GM03348 (cell line): Measurements from ENCODE around the gene STK39.

Experiments
- DNase-seq: peaks from one replicate; pipeline ENCODE4 v3.0.0; 2012; ENCODE audit warnings: low spot score

STK39 gene

DNA sequence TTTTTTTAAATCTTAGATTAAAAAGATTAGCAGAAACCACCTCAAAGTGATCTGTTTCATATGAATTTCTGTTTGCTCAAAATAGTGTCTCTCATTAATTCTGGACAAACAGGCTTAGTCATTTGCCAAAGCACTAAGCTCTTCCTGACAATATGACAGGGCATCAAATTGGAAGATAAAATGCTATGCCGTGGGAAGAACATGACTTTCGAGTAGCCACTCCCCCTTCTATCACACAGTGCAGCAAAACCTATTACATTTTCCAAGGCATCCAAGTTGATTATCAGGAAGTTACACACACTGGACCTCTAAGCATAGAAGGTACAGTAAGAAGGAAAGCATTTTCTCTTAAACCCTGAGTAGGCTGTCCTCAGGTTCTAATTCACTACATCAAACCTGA lies 89.5 kb downstream of the STK39 start:
- no peak for DNase-seq

DNA sequence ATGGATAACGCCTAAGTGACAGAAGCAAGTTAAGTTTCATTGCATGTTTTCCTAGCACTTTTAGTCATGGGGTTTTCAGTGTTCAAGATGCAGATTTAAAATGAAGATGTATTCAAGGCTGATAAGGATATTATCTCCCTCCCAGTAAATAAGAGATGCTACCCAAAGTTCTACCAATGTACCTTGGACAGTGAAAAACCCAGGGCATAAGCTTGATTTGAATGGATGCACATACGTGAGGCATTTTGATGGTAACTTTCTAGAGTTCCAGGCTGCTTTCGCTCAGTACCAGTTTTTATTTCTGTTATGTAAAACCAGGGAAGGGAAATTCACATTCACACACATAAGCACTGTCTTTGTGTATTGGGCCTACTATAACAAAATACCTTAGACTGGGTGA lies 90.3 kb downstream of the STK39 start:
- DNase-seq, result no peak

DNA sequence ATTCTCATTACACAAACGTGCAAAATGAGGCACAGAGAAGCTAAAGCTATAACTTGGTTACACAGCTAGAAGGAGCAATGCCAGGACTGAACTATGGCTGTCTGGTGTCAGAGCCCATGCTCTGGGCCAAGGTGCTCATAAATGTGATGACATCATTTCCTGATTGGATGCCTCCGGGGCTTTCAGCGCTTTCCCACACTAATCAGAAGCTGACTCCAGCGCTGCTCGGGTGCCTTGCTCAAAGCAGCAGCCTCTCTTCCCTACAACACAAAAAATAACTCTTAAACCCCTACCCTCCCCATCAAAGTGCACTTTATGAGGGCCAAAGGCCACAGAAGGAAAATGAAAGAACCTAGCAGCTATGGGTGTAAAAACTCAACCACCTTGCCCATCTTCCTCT lies 90.7 kb downstream of the STK39 start:
- peak; percentile 35 for DNase-seq

DNA sequence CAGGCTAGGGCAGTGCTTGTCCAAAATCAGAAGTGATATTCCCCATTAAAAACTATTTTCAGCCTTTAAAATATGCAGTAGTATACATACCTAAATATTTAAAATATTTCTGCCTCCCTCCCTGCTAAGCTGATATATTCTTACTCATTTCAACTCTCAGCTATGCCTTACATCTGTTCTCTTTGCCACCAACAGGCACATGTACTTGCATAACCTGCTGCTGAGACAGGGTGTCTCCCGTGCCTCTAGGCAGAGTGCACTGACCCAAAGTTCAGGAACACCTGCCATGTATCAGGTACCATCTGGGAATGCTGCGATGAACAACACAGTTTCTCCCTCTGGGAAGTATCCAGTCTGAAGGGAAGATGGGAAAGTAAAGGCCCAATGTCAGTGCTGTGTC lies 91.7 kb downstream of the STK39 start:
- no peak for DNase-seq

DNA sequence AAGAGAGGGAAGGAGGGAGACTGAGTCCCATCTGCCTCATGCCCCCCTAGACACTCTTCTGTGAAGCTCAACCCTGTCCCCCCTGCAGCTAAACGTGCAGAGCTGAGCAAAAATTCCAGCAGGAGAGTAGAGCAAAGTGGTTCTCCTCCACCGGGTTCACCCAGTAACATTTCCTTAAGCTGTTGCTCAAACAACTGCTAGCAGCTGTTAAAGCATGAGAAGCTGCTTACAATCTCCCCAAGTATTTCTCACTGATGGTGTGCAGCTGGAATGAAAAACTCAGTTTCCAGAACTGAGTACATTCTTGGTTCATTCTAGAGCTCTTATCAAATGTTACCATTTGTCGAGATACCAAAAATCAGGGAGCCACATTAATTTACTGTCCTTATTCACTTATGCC lies 92.3 kb downstream of the STK39 start:
- no peak for DNase-seq

DNA sequence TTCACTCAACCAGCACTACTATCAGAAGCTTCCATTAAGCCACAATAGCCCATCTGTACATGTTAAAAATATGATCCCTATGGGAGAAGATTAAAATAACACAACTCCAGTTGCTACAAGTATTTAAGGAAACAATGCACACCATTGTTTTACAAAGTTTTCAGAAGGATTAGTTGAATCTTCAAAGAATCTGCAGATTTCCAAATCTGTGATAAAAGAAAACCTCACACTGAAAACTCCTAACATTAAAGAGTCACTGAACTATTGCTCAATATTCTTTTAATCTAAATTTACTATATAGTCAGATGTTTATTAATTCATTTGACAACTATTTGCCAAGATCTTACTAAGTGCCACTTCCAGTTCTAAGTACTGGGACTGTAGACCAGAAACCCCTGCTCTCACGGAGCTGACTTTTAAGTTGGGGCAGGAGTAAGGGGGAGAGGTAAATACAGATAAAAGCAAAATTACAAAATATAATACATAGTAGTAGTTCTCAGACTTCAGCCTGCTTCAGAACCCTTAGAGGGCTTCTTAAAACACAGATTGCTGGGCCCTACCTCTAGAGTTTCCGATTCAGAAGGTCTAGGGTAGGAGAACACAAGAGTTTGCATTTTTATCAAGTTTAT lies 94.4 kb downstream of the STK39 start:
- DNase-seq, result no peak

DNA sequence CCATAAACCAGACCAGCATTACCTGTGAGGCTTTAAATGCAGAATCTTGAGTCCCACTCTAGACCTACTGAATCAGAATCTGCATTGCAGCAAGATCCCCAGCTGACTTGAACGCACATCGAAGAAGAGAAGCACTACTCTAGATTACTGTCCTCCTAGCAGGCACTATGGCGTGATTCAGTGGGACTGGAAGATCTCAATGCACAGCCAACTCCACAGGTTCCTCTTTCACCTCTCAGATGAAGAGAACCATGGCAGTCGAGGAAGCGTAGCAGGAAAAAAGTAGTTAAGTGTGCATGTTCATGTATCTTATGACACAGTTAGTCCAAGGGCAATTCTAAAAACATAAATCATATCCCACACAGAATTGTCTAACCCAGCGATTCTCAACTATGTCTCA lies 97.4 kb downstream of the STK39 start:
- no peak for DNase-seq

DNA sequence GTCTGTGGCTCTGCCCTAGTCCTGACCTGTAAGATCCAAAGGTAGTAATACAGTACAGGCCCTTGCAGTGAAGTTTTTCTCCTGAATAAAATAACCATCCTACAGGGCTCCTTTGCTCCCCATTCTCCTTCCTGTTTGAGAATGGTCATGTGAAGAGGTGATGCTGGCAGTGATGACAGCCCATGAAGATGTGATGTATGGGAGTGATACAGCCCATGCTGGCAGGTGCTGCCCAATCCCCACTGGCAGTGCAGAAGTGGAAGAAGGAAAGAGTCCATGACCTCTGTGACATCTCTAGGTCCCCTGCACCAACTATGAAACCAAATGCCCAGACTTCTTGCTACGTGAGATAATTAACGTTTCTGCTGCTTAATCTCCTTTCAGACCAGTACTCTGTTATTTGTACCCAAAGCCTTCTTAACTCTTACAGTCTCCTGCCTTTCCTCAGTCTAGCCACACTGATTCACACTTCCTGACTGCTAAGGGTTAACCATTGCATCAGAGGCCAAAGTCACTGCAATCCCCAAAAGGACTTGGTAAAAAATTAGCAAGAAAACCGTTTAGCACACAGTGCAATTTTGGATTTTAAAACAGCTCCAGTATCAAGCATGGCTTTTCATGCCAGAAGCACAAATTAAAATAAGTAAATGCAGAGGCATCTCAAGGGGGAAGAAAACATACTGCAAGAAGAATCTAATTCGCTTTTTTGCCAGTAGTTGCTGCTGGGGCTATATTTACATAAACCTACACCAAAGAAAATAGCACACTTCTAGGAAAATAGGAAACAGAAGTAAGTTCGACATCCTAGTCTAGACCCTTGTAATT lies 98.0 kb downstream of the STK39 start:
- no peak for DNase-seq

DNA sequence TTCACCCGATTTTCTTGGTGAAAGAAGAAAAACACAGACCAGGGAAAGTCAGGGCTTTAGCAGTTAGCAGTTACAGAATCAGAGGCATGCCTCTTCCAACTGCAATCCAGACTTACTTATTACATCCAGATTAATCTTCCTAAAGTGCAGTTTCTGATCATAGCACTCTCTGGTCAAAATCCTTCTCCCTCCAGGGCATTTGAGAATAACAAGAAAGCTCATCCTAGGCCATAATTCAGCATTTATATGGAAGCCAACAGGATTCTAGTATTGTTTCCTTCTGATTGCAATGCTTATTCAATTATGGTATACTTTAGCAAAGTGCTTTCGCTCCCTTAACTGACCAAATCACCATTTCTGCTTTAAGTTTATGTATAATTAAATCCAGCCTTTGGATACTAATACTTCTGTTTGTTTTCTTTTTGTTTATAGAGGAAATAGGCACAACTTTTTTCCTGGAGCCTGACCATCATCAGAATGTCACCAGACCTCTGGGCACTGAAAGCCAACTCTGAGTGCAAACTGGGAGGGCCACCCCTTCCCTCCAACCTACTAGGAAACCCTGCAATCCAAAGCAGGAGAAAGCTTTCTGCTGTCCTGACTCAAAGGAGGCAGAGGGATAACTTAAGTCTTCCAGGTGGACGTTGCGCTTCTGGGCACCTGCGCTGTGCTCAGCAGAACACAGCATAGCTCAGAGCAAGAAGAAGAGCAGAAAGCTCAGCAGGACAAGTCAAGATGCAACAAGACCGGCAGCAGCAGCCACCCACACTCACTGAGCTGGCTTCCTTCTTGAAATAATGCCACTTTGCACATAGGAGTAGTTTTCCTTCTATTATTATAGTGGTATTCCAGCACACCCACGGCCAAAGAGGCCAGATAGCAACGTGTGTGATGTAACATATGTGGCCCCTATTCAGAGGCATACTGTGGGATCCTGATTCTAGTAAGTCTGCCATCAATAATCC lies 99.3 kb downstream of the STK39 start:
- no peak for DNase-seq

DNA sequence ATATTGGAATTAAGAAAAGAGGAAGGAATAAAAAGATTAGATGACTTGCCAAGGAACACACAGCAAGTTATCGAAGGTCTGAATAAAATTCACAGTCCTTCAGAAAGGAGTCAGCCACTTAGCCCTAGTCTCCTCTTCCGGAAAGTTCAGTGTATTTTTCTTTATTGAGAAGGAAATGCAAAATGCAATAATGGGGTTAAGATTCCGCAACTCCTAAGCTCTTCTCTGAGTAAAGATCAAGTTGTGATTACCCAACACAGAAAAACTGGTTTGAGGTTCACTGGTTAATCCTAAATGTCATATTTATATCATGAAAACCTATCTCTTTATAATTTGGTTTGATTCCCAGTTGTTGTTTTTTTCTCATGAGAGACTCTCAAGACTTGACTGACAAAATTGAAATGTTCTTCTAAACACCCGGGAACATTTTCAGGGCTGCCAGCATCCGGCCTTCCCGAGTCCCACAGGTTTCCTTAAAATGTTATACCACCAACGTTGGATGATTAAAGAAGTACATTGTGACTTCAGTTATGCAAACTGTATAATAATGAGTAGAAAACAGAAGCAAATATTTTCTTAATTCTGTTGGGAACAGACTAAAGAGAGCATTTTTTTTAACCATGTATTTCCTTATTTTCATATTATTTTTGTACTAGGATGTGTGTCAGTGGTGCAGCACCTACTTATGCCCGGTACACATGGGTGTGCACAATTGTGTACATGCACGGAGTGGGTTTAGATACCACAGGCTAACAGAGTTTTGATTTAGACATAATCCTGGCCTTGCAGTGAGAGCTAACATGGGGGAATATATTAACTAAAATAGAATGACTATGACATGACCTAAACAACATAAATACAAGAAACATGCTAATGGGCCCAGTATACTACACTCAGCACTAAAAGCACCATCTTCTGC lies 100.2 kb downstream of the STK39 start:
- DNase-seq, result no peak

DNA sequence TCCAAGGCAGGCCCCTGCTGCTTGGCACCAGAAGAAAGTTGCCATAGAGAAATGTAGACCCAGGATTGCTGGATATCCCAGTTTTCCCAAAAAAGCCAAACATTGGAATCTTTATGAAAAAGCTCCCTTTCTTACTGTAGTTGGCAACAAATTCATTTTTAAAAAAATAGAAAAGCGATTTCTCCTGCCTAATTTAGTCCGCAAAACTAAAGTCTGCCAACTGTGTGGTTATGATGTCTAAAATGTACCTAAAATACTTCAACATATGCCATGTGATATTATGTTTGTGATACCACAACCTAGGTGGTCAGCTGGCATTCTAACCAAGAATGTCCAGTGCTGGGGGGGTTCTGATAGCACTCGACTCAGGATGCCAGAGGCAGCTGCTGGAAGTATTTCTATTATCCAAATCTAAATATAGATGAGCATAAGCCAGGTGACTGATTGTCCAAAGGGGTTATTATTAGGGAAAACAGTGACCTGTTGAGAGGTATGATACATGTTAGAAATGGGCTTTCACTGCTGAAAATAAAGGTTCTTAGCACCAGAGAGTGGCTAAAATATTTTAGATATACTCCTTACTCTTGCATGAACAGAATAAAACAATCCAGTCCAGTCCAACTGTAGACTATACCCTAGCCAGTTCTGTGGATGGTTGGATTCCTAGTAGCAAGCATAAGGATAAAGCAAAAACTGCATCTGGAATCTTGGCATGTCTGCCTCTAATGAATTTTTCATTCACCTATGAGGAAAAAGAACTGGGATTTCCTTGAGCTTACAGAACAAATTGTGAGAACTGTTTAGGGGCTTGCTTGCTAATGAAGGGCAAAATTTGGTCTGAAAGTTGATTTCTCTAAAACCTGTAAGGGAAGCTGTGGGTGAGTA lies 101.7 kb downstream of the STK39 start:
- DNase-seq, result no peak

DNA sequence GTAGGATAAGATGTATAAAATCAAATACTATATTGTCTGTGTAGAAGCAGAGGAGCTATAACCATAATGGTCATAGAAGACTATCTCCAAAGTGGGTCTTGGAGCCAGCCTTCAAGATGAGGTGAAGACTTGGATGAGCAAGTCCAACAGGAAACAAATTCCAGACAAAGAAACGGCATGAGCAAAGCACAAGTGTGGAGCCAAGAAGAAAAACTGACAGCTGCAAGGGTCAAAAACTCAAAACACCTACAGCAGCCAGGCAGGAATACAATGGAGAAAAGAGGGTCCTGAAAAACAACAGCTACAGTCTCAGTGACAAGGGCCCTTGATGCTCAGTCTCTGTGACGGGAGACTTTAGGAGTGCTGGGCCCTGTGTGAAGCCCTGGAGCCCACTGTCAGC lies 102.4 kb downstream of the STK39 start:
- no peak for DNase-seq

DNA sequence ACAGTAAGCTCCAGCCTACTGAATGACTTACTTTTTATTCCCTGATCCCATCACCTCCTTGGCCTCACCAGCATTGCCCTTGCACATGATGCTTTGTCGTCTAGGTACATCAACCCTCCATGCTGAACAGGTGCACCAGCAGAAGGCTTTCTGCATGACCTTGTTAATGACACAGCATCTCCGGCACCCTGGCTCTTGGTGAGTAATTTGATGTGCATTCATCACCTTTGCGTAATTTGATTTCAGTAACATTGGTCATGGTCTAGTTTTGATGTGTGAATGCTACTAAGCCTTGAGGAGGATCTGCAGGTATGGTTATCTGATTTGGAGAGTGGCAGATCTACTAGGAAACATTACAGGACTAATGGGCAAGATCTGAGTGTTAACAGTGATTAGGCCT lies 103.6 kb downstream of the STK39 start:
- no peak for DNase-seq

DNA sequence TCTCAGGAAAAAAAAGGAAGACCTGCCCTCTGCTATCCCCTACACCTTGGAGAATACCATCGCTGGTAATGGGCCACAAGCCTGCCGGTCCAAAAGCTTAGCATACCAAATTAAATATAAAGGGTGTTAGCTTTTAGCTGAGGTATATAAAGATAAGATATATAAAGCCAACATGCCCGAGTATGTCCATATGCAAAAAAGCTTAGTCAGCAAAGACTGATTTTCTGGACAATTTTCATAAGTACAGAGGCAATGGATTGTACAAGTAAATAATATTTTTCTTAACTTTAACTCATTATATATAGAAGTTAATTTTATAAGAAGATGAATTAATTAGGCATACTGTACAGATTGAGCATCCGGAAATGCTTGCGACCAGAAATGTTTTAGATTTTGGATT lies 106.5 kb downstream of the STK39 start:
- no peak for DNase-seq

DNA sequence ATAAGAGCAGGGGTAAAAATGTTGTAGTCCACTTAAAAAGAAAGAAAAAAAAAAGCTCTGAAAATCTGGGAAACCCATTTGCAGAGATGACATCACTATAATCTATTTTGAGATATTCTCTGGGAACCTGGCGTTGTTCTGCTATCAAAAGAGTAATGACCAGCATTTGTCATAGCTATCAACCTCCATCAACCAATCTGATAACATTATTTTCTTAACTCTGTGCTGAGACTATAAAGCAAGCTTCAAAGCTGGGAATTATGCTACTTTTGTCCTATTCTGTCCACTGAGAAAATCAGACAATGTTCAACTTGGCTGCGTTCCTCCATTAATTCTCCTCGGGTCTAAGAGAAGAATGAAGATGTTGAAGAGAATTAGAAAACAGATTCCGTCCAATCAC lies 107.5 kb downstream of the STK39 start:
- DNase-seq, result no peak

DNA sequence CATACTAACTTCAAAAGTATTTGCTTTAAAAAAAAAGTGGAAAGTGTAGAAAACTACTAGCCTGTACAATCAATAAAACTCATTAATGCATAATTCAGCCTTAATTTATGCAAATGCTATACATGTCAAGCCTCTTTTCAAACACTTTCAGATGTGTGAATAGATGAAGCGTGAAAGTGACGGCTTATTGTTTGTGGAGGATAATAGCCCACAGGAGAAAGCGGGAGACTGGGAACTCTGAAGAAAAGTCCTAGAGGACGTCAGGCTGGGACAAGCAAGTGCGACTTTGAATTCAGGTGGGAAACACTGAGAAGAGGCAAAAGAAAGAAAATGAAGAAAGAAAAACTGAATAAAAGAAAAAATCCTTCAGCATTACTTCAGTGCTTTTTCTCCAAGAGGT lies 108.5 kb downstream of the STK39 start:
- DNase-seq, result no peak

DNA sequence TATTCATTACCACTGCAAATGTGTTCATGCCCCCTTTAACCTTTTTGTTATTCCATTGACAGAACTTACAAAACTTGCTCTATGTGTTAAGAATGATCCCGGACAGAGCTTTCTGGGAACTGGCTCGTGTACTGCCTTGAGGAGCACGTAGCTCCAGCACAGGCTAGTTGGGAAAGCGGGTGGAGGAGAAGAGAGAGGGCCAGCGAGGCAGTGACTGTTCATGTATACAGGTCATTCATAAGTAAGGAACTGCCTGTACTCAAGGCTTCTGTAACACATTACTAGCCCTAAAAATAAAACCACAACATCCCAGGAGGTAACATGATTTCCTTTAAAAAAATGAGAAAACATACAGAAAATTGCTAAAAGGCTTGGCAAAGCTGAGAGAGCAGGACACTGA lies 109.0 kb downstream of the STK39 start:
- DNase-seq, result no peak

DNA sequence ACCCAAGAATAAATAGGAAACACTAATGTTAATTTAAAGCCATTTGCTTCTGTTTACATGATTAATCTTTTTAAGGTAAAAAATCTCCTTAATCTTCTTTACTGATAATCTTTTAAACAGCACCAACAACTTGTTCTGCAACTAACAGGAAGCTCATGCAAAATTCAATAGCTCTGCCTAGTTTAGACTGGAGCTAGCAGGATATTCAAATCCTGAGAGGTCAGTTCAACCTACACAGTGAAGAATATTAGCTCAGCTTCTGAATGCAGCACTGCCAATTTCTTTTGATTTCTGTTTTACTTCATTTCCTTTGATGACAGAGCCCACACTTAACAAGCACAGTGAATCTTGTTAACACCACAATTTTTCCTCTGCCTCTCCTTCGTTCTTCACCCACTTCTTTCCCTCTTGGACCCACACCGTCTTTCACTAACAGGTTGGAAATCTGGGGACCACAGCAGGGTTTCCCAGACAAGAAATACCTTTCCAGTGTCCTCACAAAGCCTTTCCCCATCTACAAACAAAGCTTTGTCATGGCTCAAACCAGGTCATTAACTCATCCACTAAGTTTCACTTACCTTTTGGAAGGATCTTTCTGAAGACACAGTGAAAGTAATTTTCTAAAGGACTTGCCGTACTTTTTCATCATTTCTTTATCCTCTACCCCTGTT lies 109.8 kb downstream of the STK39 start:
- no peak for DNase-seq

DNA sequence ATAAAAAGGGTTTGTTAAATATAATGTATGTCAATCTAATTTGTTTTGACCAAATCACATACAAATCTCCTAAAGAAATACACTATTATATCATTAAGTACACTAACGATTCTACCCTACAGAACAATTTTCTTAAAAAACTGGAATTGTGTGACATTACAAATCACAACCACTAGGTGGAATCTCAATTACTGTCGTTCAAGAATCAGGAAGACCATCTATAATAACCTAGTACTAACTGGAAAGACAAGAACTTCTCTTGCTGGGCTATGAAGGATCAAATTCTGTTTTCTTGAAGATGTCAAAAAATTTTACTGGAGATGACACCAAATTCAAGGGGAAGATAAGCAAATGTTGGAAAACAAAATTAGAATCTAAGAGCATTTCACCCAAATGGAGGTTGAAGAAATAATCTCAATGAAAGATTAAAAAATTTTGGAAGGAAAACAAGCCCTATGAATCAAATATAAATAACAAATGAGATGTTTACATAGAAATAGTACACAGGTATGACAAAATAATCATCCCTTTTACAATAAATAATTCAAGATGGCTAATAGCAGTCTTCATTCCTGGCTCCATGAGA lies 110.9 kb downstream of the STK39 start:
- DNase-seq, result peak; percentile 58

DNA sequence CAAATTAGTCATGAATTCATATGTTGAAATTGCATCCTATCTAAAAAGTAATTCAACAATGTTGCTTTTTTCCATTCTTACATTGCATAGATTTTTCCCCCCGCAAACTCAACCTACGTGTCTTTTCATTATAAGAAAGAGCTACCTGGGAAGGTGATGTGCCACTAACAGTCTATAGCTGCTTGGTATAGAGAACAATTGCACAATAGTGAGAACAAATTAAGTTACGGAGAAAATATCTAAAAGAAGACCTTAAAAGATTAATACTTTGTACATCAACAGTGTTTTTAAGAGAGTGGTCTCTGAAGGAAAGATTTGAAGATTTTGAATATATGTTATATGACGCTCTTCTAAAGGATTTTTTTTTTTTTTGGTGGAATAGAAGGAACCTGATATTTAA lies 111.8 kb downstream of the STK39 start:
- no peak for DNase-seq
